GM21423 (cell line): ENCODE data around the gene CABP4.
A peak's percentile ranks its signal among the peaks of the same experiment; 100 is the strongest.
"Not testable (repeated sequence)": the region's sequence is repeated elsewhere in the genome, so short reads cannot be mapped to it uniquely, and the experiment has no call there.

ENCODE experiments used
- ATAC-seq: cut with Tn5 transposase; IDR thresholded peaks from one replicate; pipeline ENCODE4 v1.9.1; 2021; ENCODE audit warnings: mild to moderate bottlenecking, moderate library complexity; ENCODE audit not compliant: unreplicated experiment

Gene CABP4

DNA sequence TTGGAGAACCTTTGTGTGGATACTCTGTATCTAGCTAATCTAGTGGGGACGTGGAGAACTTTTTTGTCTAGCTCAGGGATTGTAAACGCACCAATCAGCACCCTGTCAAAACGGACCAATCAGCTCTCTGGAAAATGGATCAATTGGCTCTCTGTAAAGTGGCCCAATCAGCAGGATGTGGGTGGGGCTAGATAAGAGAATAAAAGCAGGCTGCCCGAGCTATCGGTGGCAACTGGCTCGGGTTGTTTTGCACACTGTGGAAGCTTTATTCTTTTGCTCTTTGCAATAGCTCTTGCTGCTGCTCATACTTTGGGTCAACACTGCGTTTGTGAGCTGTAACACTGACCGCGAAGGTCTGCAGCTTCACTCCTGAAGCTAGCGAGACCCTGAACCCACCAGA is 21.5 kb downstream of the CABP4 start:
- not testable (repeated sequence) for ATAC-seq

DNA sequence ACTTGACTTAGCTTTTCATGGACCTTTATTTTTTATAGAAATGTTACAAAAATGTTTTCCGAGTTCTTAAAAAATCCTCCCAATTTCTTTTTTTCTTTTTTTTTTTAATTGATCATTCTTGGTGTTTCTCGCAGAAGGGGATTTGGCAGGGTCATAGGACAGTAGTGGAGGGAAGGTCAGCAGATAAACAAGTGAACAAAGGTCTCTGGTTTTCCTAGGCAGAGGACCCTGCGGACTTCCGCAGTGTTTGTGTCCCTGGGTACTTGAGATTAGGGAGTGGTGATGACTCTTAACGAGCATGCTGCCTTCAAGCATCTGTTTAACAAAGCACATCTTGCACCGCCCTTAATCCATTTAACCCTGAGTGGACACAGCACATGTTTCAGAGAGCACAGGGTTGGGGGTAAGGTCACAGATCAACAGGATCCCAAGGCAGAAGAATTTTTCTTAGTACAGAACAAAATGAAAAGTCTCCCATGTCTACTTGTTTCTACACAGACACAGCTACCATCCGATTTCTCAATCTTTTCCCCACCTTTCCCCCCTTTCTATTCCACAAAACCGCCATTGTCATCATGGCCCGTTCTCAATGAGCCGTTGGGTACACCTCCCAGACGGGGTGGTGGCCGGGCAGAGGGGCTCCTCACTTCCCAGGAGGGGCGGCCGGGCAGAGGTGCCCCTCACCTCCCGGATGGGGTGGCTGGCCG is 22.3 kb downstream of the CABP4 start:
- not testable (repeated sequence) for ATAC-seq

GRCh38 chr11:67482275-67482826 is 27.2 kb downstream of the CABP4 start:
- ATAC-seq = peak; percentile 9

DNA sequence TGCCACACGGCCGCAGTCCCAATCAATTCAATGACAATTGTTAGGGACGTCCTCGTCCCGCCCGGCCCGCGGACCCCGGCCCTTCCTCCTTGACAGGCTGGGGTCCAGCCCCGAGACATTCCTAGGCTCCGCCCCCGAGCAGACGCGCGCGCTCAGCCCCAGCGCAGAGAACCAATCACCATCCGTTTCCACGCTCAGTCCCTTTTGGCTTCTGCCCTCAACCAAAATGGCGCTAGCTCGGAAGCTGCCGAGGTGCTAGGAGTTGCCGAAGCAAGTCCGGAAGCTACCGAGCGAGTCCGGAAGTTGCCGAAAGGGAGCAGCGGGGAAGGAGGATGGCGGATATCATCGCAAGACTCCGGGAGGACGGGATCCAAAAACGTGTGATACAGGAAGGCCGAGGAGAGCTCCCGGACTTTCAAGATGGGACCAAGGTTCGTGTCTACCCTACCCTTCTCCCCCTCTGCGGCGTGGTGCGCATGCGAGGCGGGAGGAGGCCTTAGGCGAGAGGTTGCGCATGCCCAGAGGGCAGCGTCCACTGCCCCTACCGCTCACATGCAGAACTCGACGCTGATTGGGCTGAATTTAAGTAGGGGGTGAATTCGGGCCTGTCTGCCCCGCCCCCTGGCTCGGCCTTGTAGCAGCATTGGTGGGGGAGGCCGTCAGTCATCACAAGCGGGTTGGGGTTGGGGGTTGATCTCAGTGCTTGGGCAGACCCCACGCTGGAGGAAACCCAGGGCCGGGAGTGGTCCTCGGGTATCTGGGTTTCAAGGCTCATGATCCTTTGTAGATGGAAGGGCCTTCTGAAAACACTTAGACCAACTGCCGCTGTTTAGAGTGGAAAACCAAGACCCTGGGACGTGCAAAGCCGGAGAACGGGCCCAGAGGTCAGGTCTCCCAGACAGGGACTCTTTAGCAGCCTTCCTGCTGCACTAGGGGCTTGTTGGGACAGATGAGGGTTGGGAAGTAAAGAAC is 28.0 kb downstream of the CABP4 start, which contains the start of gene AIP:
Gene AIP (plus strand): TSS at position 200 of the 972 bp plus-strand sequence. CDS start 133 bp downstream, at position 333.
- ATAC-seq = peak; percentile 61

- ATAC-seq = no peak
Observed at GRCh38 chr11:67483831-67484665, 28.9 kb downstream of the CABP4 start.

- ATAC-seq = no peak
Observed at GRCh38 chr11:67484847-67485311, 29.7 kb downstream of the CABP4 start.

GRCh38 chr11:67485873-67486361 is 30.8 kb downstream of the CABP4 start:
- ATAC-seq = not testable (repeated sequence)

- ATAC-seq = no peak
Observed at GRCh38 chr11:67486481-67487195, 31.5 kb downstream of the CABP4 start.

- no peak for ATAC-seq
Observed at GRCh38 chr11:67489203-67489884, 34.2 kb downstream of the CABP4 start.

GRCh38 chr11:67489885-67490726 is 35.0 kb downstream of the CABP4 start:
- ATAC-seq = no peak

DNA sequence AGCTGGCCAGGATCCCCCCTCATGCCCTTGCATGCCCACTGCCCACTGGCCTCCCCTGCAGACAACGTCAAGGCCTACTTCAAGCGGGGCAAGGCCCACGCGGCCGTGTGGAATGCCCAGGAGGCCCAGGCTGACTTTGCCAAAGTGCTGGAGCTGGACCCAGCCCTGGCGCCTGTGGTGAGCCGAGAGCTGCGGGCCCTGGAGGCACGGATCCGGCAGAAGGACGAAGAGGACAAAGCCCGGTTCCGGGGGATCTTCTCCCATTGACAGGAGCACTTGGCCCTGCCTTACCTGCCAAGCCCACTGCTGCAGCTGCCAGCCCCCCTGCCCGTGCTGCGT is 35.5 kb downstream of the CABP4 start:
- no peak for ATAC-seq

- no peak for ATAC-seq
Observed at GRCh38 chr11:67491276-67492068, 36.3 kb downstream of the CABP4 start.

- no peak for ATAC-seq
Observed at GRCh38 chr11:67492069-67492727, 37.0 kb downstream of the CABP4 start.

GRCh38 chr11:67492801-67493547 is 37.8 kb downstream of the CABP4 start:
- ATAC-seq = no peak

DNA sequence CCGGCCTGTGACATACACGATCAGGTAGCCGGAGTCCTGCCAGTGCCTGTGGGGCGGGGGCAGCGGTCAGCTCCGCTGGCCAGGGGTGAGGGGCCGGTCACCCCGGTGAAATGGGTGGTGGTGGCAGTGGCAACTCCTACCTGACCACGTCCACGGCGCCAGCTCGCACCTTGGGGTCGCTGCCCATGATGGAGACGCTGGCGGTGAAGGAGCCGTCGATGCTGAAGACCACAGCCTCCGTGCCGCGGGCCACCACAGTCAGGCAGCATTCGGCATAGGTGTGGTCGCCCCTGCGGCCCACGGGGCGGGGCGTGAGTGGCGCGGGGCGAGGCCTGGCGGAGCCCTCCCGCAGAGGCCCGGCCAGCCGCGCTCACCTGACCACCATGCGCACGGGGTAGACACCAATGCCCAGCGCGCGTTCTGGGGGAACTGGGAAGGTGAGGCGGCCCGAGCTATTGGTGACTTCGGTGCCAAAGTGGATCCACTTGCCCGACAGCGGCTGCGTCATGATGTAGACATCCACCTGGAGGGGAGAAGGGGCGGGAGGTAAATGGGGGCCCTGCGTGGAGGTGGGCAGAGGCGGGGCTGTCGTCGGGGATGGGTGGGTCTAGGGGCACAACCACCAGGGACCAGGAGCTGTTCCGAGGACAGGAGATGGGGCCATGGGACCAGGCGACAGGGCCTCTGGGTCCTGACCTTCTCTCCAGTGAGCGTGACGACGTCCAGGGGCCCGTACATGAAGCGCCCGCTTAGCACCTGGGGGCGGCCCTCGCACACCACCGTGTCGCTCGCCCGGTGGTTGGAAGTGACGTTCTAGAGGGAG is 38.6 kb downstream of the CABP4 start:
- no peak for ATAC-seq
